ENCODE data around the gene BORCS6.
A peak's percentile ranks its signal among the peaks of the same experiment; 100 is the strongest.

Gene BORCS6

GRCh38 chr17:8226536-8227237 is 36.7 kb upstream of the BORCS6 start:
- no peak for TF ChIP-seq CTCF (IDR thresholded peaks at IDR 0.05; ENCODE audit: low read depth, low read length)
- DNase-seq (ENCODE audit: extremely low read depth, low read depth), result peak; percentile 86

DNA sequence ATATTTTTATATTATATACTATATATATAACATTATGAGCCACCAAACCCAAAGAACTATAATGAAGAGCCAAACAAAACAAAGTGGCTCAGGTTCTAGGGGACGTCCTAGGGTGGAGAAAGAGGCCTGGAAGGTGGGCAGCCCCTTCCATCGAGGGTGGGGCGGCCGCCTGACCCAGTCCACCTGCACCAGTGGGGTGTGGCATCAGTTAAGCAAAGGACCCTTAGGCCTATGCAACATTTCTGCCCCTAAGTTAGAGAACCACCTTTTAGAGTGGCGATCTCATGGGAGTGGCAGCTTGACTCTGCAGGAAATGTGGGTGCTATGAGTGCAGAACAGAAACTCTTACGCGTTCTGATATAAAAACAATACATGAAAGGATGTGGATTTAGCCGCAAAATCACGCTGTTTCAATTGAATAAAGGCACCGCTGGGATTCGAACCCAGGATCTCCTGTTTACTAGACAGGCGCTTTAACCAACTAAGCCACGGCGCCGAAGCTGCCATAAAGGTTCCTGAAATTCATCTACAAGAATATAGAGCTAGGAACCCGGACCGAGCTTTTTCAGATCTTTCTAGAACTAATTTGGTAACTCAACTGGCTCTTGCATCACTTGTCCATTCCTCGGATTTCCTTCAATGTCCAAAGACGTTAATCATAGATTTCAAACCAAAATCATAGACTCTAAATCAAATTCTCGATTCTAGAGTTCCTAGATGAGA is 36.0 kb upstream of the BORCS6 start:
- peak; percentile 67 for DNase-seq (ENCODE audit: extremely low read depth, low read depth)
- TF ChIP-seq CTCF (IDR thresholded peaks at IDR 0.05; ENCODE audit: low read depth, low read length), result no peak

DNA sequence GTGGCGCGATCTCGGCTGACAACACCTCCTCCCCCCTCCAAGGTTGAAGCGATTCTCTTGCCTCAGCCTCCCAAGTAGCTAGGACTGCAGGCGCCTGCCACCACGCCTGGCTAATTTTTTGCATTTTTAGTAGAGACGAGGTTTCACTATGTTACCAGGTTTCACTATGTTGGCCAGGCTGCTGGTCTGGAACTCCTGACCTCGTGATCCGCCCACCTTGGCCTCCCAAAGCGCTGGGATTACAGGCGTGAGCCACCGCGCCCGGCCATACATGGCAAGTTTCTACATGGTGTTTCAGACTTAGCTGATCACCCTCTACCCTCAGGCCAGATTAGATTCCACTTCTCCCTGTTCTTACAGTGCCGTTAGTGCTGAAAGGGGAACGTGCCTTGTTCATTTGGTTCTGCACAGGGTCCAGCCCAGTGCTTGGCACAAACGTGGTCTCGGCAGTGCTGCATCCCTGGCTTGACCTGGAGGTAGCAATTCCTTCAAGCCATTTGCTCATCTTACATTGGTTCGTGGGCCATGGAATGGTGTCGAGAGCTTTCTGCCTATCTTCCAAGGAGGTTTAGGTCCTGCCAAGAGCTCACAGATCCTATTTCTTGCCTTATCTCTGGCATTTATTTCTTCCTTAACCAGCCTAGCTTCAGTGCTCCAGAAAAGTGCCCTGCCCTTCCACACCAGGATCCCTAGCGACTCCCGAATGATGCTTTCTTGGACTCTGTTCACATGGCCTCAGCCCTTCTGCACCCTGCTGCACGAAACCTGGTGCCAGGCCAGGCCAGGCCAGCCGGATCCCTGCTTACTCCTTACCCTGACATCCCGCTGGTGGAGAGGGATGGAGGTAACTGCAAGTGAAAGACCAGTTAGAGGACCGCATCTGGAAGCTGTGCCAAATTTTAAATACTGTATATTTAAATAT is 35.2 kb upstream of the BORCS6 start:
- no peak for TF ChIP-seq CTCF (IDR thresholded peaks at IDR 0.05; ENCODE audit: low read depth, low read length)

GRCh38 chr17:8223356-8224126 is 33.6 kb upstream of the BORCS6 start:
- peak; percentile 33 for TF ChIP-seq CTCF (IDR thresholded peaks at IDR 0.05; ENCODE audit: low read depth, low read length)
- DNase-seq (ENCODE audit: extremely low read depth, low read depth), result no peak

More for the DNA sequence above, 35.2 kb upstream of the BORCS6 start:
- DNase-seq (ENCODE audit: extremely low read depth, low read depth), result no peak

- TF ChIP-seq CTCF (IDR thresholded peaks at IDR 0.05; ENCODE audit: low read depth, low read length), result no peak
- DNase-seq (ENCODE audit: extremely low read depth, low read depth), result peak; percentile 93
These were observed 32.8 kb upstream of the BORCS6 start for GRCh38 chr17:8222630-8223355.

- TF ChIP-seq CTCF (IDR thresholded peaks at IDR 0.05; ENCODE audit: low read depth, low read length), result no peak
- no peak for DNase-seq (ENCODE audit: extremely low read depth, low read depth)
These were observed 32.3 kb upstream of the BORCS6 start for GRCh38 chr17:8222380-8222629.

Data from AG09319 (cell line).